ENCODE data around the gene PTPN5.

DNA sequence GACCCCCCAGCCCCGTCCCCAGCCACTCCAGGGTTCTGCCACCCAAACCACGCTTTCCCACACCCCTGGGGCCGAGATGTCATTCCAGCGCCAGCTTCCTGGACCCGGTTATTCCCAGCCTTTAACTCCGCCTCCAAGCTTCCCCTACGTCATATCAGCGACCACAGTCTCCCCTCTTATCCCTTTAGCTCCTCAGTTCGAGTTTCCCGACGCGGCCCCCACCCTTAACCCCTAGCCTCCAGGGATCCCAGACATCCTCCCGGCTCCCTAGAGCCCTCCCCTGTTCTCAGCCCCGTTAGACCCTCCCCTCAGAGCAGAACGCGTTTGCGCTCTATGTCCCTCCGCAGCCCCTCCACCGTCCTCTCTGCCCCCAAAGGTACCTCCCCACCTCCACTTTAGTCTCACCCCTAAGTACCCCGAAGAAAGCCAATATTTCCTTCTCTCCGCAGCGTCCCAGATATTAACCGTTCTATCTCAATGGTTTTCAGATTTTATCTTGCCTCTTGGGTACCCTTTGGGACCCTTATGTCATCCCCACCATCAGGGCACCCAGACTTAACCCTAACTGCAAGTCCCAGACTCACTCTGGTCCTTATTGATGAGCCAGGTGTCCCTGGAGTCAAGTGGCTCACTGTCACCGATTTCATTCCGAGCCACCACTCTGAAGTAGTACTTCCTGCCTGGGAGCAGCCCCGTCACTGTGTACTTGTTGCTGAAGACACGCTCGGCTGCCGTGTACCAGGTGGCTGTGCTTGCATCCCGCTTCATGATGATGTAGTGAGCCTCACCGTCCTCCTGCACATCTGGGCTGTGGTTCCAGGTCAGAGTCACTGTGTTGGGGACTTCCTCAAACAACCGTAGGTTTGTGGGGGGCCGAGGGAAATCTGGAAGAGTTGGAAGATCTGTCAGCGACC is 85.0 kb downstream of the PTPN5 start:
- TF ChIP-seq CTCF (IDR thresholded peaks at IDR 0.05; ENCODE audit: insufficient read depth, low read length) (no peak), POLR2AphosphoS5 (IDR thresholded peaks at IDR 0.05; ENCODE audit: low read depth) (no peak), SPI1 (IDR thresholded peaks at IDR 0.05; ENCODE audit: borderline replicate concordance, low read depth) (no peak), GABPA (IDR thresholded peaks at IDR 0.05; ENCODE audit: low read depth) (no peak)
- TF ChIP-seq, protein P1, sequence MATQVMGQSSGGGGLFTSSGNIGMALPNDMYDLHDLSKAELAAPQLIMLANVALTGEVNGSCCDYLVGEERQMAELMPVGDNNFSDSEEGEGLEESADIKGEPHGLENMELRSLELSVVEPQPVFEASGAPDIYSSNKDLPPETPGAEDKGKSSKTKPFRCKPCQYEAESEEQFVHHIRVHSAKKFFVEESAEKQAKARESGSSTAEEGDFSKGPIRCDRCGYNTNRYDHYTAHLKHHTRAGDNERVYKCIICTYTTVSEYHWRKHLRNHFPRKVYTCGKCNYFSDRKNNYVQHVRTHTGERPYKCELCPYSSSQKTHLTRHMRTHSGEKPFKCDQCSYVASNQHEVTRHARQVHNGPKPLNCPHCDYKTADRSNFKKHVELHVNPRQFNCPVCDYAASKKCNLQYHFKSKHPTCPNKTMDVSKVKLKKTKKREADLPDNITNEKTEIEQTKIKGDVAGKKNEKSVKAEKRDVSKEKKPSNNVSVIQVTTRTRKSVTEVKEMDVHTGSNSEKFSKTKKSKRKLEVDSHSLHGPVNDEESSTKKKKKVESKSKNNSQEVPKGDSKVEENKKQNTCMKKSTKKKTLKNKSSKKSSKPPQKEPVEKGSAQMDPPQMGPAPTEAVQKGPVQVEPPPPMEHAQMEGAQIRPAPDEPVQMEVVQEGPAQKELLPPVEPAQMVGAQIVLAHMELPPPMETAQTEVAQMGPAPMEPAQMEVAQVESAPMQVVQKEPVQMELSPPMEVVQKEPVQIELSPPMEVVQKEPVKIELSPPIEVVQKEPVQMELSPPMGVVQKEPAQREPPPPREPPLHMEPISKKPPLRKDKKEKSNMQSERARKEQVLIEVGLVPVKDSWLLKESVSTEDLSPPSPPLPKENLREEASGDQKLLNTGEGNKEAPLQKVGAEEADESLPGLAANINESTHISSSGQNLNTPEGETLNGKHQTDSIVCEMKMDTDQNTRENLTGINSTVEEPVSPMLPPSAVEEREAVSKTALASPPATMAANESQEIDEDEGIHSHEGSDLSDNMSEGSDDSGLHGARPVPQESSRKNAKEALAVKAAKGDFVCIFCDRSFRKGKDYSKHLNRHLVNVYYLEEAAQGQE (IDR thresholded peaks at IDR 0.05; ENCODE audit: insufficient replicate concordance, low read depth), result no peak

Measured in HL-60 (cell line).